Measurements from ENCODE around the gene FERMT3.
A peak's percentile ranks its signal among the peaks of the same experiment; 100 is the strongest.

Gene FERMT3

GRCh38 chr11:64237484-64237951 is 31.0 kb downstream of the FERMT3 start:
- peak overlapping the region; percentile 5 for H3K4me3 ChIP-seq (ENCODE audit: low read length)
- TF ChIP-seq, protein P1, sequence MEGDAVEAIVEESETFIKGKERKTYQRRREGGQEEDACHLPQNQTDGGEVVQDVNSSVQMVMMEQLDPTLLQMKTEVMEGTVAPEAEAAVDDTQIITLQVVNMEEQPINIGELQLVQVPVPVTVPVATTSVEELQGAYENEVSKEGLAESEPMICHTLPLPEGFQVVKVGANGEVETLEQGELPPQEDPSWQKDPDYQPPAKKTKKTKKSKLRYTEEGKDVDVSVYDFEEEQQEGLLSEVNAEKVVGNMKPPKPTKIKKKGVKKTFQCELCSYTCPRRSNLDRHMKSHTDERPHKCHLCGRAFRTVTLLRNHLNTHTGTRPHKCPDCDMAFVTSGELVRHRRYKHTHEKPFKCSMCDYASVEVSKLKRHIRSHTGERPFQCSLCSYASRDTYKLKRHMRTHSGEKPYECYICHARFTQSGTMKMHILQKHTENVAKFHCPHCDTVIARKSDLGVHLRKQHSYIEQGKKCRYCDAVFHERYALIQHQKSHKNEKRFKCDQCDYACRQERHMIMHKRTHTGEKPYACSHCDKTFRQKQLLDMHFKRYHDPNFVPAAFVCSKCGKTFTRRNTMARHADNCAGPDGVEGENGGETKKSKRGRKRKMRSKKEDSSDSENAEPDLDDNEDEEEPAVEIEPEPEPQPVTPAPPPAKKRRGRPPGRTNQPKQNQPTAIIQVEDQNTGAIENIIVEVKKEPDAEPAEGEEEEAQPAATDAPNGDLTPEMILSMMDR (IDR thresholded peaks at IDR 0.05; ENCODE audit: insufficient read depth, low read depth, low read length, missing control alignments): no peak
- peak; percentile 62 for DNase-seq (ENCODE audit: low read depth)

DNA sequence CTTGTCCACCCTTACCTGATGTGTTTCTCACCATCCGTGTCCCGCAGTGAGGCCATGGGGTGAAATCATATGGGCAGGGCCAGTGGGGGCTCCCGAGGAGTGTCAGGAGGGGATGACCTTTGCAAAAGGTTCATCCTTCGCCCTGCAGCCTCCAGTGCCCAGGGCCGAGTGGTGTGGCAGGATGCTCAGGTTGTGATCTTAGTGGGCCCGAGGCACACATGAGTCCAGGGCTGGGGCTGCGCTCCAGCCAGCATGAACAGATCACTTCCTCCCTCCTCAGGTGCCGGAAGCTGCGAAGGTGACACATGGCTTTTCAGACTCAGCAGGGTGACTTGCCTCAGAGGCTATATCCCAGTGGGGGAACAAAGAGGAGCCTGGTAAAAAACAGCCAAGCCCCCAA is 31.6 kb downstream of the FERMT3 start:
- TF ChIP-seq, protein P1 (IDR thresholded peaks at IDR 0.05; ENCODE audit: insufficient read depth, low read depth, low read length, missing control alignments): no peak
- DNase-seq (ENCODE audit: low read depth): no peak
- H3K4me3 ChIP-seq (ENCODE audit: low read length): no peak overlapping the region

DNA sequence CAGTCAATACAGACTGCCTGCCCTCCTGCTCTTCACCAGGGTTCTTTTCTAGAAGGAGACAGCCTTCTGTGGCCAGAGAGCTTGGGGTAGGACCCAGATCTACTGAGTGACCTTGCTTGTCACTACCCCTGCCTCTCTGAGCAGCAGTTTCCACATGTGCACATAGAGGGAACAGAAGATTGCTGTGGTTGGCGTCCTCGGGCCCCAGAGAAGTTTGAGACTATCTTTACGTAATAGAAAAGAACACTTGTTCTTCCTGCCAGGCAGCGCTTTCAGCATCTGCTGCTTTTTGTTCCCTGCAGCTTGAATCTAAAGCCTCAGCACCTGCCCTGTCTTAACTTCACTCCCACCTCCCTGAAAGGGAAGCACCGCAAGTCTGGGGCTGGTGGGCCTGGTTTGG is 32.5 kb downstream of the FERMT3 start:
- no peak overlapping the region for H3K4me3 ChIP-seq (ENCODE audit: low read length)

GRCh38 chr11:64239662-64240434 is 33.3 kb downstream of the FERMT3 start:
- H3K4me3 ChIP-seq (ENCODE audit: low read length): no peak overlapping the region
- DNase-seq (ENCODE audit: low read depth): no peak
- TF ChIP-seq, protein P1 (IDR thresholded peaks at IDR 0.05; ENCODE audit: insufficient read depth, low read depth, low read length, missing control alignments): no peak

More for the DNA sequence above, 32.5 kb downstream of the FERMT3 start:
- TF ChIP-seq, protein P1 (IDR thresholded peaks at IDR 0.05; ENCODE audit: insufficient read depth, low read depth, low read length, missing control alignments): no peak
- DNase-seq (ENCODE audit: low read depth): no peak

GRCh38 chr11:64240435-64241240 is 34.1 kb downstream of the FERMT3 start, which contains the start of gene FKBP2:
TSS of gene FKBP2 (plus strand) at chr11:64241095. CDS start at chr11:64242388, 1,293 bp downstream.
- DNase-seq (ENCODE audit: low read depth): peak; percentile 99
- H3K4me3 ChIP-seq (ENCODE audit: low read length): peak within 1 kb of the TSS; percentile 73
- TF ChIP-seq, protein P1 (IDR thresholded peaks at IDR 0.05; ENCODE audit: insufficient read depth, low read depth, low read length, missing control alignments): no peak

- peak overlapping the region; percentile 73 for H3K4me3 ChIP-seq (ENCODE audit: low read length)
- TF ChIP-seq, protein P1 (IDR thresholded peaks at IDR 0.05; ENCODE audit: insufficient read depth, low read depth, low read length, missing control alignments): no peak
- peak; percentile 100 for DNase-seq (ENCODE audit: low read depth)
These were observed 34.6 kb downstream of the FERMT3 start for GRCh38 chr11:64241241-64241490.
